AG09309 (cell line): Measurements from ENCODE around the gene MROH2A.
"Not testable (repeated sequence)": the region's sequence is repeated elsewhere in the genome, so short reads cannot be mapped to it uniquely, and the experiment has no call there.

Experiments used
- DNase-seq: peaks from one replicate; pipeline ENCODE4 v3.0.0-alpha.2; 2010; ENCODE audit warnings: low read depth
- H3K4me3 ChIP-seq: 2 replicates; pipeline ENCODE4 v1.5.1; 2011; ENCODE audit warnings: mild to moderate bottlenecking, low read depth, low read length, moderate library complexity; ENCODE audit not compliant: control insufficient read depth
- TF ChIP-seq, protein P1 (sequence below): IDR thresholded peaks from 2 replicates; pipeline ENCODE4 v1.5.1; 2011; ENCODE audit warnings: mild to moderate bottlenecking, low read depth, low read length, inconsistent platforms; ENCODE audit not compliant: insufficient read depth, control insufficient read depth; ENCODE audit errors: missing control alignments

Gene MROH2A

DNA sequence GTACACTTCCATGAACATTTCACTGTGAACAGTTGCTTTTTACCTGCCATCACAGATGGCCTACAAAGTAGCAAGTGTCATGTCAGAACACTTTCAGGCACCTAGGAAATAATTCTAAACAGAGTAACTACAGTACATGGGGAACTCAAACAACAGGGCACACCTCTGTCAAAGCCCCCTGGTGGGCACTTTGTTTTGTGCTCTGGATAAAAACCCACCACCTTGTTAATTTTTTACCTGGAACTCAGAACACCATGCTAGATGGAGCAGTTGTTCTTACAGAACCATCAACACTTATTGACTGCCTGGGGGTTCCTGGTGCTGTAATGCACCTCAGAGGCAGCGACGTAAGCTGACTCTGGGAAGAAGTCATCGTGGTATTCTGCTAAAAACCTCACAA lies 87.7 kb downstream of the MROH2A start:
- H3K4me3 ChIP-seq = no peak overlapping the region
- no peak for DNase-seq
- TF ChIP-seq, protein P1, sequence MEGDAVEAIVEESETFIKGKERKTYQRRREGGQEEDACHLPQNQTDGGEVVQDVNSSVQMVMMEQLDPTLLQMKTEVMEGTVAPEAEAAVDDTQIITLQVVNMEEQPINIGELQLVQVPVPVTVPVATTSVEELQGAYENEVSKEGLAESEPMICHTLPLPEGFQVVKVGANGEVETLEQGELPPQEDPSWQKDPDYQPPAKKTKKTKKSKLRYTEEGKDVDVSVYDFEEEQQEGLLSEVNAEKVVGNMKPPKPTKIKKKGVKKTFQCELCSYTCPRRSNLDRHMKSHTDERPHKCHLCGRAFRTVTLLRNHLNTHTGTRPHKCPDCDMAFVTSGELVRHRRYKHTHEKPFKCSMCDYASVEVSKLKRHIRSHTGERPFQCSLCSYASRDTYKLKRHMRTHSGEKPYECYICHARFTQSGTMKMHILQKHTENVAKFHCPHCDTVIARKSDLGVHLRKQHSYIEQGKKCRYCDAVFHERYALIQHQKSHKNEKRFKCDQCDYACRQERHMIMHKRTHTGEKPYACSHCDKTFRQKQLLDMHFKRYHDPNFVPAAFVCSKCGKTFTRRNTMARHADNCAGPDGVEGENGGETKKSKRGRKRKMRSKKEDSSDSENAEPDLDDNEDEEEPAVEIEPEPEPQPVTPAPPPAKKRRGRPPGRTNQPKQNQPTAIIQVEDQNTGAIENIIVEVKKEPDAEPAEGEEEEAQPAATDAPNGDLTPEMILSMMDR = no peak

DNA sequence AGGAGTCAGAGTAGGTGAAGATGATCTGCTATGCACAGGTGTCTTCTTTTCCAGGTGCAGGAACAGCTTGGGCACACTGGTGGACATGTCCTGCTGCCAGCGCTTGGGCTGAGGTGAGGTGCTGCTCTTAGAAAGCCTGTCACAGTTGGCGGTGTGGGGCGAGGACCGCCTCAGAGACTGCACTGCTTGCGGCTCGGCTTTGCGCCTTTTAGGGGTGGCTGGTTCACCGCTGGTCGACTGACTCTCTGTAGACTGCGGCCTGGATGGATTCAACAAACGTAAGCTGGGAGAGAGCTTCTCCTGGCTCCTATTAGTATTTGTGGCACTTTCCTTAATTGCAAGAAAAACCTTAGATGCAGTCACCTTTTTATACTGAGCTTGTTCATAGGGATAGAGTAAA lies 88.3 kb downstream of the MROH2A start:
- TF ChIP-seq, protein P1 = no peak
- H3K4me3 ChIP-seq = no peak overlapping the region
- DNase-seq = no peak

DNA sequence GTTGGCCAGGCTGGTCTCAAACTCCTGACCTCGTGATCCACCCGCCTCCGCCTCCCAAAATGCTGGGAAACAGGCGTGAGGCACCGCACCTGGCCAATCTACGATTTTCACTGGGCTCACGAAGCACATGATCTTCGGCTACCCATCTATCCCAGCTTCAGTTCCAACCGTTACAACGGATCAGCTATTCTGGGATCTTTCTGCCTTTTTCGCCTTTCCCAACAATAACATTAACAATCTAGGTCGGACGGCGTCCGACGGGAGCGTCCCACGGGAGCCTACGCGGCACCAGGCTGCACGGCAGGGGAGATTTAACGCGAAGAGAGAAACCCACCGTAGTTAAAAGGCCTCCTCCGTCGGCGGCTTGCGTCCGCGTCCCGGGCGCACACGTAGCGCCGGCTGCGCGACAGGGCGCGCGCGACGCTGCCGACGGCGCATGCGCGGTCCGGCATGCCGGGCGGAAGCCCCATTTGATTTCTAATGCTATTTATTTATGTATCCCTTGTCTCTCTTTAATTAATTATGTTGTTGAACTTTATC lies 89.9 kb downstream of the MROH2A start, which contains the start of gene MSL3B:
MSL3B (minus strand) TSS at position 394 of the 540 bp plus-strand sequence.
- no peak for DNase-seq
- peak within 1 kb of the TSS; percentile 54 for H3K4me3 ChIP-seq
- TF ChIP-seq, protein P1 = no peak

DNA sequence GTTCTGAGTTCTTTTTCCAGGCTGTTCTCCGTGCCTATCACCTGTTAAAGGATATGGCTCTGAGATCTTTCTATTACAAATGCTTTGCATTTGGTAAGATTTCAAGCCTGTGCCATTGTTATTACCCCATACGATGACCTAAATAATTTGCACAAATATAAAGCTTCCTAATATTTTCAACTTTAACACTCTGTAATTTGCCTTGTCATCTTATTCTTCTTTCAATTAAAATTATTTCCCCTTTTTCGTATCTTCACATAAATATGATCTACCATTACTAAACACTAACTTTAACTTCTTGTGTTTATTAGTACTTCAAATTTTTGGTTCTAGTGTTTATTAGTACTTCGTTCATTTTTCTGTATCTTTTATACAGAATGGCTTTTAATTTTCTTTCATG lies 93.3 kb downstream of the MROH2A start:
- no peak overlapping the region for H3K4me3 ChIP-seq
- TF ChIP-seq, protein P1 = no peak
- no peak for DNase-seq

DNA sequence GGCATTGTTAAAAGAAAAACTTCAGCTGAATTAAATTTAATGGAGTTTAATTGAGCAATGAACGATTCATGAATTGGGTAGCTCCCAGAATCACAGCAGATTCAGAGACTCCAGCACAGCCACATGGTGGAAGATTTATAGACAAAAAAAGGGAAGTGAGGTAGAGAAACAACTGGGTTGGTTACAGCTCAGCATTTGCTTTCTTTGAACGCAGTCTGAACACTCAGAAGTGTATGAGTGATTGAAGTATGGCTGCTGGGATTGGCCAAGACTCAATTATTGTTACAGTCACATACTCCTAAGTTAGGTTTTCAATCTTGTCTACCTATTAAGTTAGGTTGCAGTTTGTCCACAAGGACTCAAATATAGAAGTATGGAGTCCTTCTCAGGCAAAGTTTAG lies 94.0 kb downstream of the MROH2A start:
- not testable (repeated sequence) for DNase-seq, H3K4me3 ChIP-seq

DNA sequence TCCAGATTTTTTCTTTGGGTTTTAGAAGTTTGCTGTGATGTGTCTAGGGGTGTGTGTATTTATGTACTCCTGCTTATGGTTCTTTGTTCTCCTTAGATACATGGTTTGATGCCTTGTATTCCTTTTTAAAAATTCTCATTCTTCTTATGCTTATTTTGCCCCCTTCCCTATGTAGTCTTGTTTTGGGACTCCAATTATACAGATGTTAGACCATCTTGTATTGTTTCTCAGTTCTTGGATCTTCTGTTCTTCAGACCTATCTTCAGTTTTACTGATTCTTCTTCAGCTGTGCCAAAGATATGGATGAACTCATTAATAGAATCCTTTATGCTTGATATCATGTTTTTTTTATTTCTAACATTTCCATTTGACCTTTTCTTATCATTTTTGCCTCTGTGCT lies 104.2 kb downstream of the MROH2A start:
- TF ChIP-seq, protein P1 = no peak

More for the DNA sequence above, 104.2 kb downstream of the MROH2A start:
- no peak overlapping the region for H3K4me3 ChIP-seq
- no peak for DNase-seq
